ENCODE results near the gene ACR.

ACR gene

DNA sequence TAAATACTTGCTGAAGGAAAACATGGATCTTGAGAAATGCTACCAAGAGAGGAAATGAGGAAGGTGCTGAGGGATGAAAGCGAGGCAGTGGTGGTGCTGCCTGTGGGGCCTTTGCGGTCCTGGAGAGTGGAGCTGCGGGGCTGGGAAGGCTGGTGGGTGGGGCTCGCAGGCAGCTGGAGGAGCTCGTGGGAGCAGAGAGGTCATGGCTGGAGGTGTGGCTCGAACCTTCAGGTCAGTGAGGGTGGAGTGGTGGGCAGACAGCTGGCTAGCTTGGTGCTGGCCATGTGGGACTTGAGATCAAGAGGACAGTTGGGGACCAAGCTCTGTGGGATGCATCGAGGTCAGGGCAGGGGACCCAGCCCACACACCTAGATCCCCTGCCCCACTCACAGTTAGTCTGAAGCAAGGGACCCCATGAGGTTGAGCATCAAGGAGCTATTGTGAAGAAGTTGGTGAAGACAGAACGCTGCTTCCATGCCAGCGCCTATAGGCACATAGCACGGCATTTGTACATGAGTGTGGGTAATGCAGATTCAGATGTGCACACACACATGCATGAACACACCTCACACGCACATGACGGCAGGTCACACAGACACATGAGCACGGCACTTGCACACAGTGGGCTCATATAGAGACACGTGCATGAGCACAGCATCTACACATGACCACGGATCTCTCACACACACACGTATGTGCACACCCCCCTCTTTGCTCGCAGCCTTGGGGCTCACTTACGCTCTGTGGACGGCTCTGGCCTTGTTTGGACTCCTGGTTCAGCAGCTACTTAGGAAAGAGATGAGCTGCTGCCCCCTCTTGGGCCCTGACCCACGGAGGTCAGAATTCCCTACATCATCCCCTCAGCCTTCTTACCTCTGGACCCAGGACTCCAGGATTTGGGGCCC is 34.9 kb upstream of the ACR start:
- DNase-seq, result no peak

GRCh38 chr22:50703726-50704509 is 34.1 kb upstream of the ACR start:
- DNase-seq, result no peak

DNA sequence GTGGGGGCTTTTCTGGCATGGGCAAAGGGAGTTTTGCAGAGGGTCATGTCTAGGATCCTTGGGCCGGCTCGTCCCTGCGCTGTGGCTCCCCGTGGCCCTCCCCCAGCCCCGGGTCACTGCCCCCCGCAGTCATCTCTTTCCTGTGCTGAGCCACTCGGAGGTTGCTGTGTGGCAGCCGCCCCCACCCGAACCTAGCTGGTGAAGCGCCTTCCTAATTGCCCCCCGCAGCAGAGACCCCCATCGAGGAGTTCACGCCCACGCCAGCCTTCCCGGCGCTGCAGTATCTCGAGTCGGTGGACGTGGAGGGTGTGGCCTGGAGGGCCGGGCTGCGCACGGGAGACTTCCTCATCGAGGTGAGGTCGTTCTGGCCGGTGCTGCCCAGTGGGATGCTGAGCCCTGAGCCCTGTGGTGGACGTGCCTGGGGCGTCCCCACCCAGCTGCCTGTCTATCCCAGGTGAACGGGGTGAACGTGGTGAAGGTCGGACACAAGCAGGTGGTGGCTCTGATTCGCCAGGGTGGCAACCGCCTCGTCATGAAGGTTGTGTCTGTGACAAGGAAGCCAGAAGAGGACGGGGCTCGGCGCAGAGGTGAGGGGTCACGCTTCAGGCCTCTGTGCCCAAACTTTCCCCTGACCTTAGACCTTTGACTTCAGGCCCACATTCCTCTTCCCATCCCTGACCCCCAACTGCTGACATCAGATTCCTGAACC is 33.3 kb upstream of the ACR start:
- no peak for DNase-seq

DNA sequence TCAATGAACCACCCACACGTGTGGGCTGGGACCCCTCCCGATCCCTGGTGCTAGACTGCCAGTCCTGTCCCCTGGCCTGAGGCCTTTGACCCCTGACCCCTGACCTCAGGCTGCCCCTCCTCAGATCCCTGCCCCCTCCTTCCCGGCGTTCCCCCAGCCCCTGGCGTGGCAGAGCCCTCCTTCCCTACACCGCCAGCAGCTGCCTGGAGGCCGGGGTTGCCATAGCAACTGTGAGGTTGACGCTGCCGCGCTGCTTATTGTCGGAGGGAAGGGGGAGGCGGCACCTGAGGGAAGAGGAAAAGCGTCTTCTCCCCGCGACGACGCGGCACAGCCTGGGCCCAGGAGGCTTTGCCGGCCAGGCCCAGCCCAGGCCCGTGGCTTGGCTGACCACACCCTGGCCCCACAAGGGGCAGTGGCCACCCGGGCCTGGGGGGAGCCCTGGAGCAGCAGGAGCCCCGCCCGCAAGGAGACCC is 32.7 kb upstream of the ACR start:
- peak; percentile 70 for DNase-seq

DNA sequence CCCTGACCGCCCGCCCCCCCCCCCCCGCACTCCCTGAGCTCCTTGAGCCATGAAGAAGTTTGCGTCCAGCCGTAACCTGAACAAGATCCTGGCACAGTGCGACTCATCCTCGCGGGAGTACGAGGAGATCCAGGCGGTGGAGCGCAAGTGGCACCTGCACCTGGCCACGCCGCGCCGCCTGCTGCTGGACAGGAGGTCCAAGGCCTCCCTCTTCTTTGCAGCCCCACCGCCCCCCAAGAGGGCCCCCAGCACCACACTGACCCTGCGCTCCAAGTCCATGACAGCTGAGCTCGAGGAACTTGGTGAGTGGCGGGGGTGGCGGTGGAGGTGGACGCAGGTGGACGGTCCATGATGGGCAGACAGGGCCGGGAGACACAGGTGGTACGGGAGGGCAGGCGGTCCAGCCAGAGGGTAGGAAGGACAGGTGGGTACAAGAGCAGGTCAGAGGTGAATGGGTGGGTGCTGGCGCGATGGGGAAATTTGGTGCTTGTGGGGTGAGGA is 32.1 kb upstream of the ACR start:
- DNase-seq, result no peak

GRCh38 chr22:50706481-50707125 is 31.4 kb upstream of the ACR start:
- DNase-seq, result no peak

DNA sequence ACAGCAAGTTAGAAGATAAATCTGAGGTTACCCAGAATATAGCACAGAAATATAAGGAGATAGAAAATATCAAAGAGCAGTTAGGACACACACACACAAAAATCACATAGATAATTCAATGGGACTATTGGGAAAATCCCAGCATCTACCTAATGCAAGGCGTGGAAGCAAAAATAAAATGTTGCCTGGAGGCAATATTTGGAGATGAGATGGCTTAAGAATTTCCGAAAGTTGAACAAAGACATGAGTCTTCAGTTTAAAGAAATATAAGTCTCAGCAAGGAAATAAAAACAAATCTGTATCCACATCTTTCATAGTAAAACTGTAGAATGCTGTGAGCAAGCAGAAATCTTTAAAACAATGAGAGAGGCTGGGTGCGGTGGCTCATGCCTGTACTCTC is 29.5 kb upstream of the ACR start:
- DNase-seq, result no peak

GRCh38 chr22:50708996-50709395 is 29.0 kb upstream of the ACR start:
- no peak for DNase-seq

GRCh38 chr22:50710221-50710620 is 27.8 kb upstream of the ACR start:
- no peak for DNase-seq

- no peak for DNase-seq
These were observed 27.1 kb upstream of the ACR start for GRCh38 chr22:50710886-50711285.

- DNase-seq, result no peak
These were observed 26.3 kb upstream of the ACR start for GRCh38 chr22:50711446-50712340.

GRCh38 chr22:50712341-50713007 is 25.5 kb upstream of the ACR start:
- DNase-seq, result no peak

DNA sequence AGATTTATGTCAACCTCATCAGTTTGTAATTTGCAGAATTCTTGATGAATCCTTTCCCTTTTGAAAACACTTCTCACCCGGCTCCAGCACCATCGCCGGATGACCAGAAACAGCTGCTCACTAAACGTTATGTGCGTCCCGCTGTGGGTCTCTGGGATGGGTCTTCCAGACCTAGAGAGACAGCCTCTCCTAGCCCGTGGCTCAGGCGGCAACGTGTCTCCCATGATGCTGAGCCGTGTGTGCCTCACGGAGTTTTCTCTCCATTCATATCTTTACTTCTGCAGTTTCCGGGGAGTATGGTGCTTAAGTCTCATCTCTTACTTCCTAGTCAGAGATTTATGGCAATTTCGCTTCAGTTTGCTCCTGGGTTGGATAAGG is 25.0 kb upstream of the ACR start:
- DNase-seq, result no peak

- DNase-seq, result no peak
These were observed 24.4 kb upstream of the ACR start for GRCh38 chr22:50713571-50714056.

DNA sequence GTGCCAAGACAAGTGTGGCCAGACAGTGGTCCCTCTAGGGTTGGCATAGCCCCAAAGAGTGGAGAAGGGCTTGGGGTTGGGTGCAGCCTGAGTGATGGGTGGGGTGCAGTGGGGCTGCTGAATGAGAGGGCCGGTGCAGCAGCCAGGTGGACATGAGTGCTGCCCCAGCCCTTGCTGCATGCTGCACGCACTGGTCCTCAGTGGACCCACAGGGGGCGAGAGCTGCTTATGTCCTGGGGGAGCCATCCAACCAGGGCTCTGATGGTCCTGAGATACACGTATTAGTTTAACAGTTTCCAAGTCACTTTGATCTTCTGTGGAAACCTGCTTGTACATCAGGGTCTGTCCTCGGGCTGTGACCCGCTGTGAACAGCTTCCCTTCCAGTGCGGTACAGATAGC is 23.9 kb upstream of the ACR start:
- no peak for DNase-seq

DNA sequence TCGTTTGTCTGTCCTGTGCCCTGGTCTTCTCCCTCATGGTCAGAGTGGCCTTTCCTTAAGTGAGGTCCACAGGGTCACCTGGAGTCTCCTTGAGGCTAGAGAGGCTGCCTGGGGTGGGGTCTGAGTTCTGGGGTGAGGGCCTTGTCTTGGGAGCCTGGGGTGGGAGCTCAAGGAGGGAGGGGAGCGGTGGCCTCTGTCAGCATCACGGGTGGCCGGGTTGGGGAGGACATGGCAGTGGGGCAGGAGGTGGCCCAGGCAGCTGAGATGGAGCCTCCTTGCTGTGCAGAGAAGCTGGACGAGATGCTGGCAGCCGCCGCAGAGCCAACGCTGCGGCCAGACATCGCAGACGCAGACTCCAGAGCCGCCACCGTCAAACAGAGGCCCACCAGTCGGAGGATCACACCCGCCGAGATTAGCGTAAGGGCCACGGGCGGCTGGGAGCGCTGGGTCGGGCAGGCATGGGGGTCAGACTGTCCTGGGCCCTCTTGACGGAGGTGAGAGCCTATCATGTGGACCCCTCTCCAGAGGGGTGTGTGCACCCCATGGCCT is 23.3 kb upstream of the ACR start:
- DNase-seq, result no peak

- no peak for DNase-seq
These were observed 22.8 kb upstream of the ACR start for GRCh38 chr22:50715250-50715649.

DNA sequence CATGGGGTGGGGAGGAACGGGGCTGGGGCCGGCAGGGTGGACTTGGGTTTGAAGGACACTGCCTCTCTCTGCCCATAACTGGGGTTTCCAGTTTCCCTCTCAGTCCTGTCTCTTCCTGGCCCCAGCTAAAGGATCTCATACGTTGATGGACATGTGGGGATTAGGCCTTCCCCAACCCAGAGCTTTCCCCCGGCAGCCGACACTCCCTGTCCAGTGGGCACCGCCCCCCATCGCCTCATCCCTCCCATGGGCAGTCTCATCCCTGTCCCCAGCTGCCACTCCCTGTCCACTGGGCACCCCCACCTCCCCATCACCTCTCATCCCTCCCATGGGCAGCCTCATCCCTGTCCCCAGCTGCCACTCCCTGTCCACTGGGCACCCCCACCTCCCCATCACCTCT is 22.2 kb upstream of the ACR start:
- no peak for DNase-seq

- no peak for DNase-seq
These were observed 21.5 kb upstream of the ACR start for GRCh38 chr22:50716290-50717024.
